ENCODE data around the gene HIRA. TPM values are rescaled to one million over a fixed set of nuclear protein-coding genes. Genes with fewer than 3 reads are reported as not detected.
A peak's percentile ranks its signal among the peaks of the same experiment; 100 is the strongest.

The HIRA gene
- total and polyA plus RNA-seq, 9 of the 15 experiments (the other 6 are each of a cell fraction or from before 2014, with no cell fraction given) = 0.96 to 132 (median 58.4) TPM

DNA sequence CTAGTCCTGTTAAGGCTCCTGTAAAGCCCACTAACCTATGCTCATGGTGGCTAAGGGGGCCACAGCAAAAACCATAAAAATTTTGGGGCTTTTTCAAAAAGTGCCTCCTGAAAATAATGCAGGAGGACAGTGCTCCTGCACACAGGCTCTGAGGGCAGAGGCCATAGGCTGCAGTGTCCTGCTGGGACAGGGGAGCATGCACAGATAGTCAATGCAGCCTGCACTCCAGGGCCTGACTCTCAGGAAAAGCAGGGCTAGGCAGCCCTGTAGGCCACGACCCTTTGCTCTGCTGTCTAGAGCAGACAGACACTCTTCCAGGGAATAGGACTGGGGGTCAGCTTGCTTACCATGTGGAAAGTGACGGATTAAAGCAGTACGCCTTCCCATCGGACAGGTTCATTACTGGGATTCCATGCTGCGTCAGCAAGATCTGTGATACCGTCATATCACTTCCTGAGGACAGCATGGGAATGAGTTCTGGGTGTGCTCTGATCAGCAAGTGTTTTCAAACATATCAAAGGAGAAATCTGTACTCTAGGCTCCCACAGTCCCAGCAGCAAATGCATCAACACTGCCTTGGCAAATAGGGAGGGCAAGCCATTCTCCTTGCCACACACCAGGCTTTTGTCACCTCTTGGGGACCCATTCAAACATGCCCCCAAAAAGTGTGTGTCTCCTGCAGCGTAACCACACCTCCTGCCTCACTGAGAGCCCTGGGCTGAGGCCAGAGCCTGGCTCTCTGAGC, 75.9 kb downstream of the HIRA start (continued):
- TF ChIP-seq, protein P1, sequence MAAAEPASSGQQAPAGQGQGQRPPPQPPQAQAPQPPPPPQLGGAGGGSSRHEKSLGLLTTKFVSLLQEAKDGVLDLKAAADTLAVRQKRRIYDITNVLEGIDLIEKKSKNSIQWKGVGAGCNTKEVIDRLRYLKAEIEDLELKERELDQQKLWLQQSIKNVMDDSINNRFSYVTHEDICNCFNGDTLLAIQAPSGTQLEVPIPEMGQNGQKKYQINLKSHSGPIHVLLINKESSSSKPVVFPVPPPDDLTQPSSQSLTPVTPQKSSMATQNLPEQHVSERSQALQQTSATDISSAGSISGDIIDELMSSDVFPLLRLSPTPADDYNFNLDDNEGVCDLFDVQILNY (CRISPR knock-in tag; IDR thresholded peaks at IDR 0.05) = peak; percentile 12; the same call in 1 of the 2 replicates
- 0 out of 2 replicates have a peak, but pooled peaks have one; percentile 36 for TF ChIP-seq IRF2 (CRISPR knock-in tag; IDR thresholded peaks at IDR 0.05)
- TF ChIP-seq, protein P2, sequence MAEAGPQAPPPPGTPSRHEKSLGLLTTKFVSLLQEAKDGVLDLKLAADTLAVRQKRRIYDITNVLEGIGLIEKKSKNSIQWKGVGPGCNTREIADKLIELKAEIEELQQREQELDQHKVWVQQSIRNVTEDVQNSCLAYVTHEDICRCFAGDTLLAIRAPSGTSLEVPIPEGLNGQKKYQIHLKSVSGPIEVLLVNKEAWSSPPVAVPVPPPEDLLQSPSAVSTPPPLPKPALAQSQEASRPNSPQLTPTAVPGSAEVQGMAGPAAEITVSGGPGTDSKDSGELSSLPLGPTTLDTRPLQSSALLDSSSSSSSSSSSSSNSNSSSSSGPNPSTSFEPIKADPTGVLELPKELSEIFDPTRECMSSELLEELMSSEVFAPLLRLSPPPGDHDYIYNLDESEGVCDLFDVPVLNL (CRISPR knock-in tag; IDR thresholded peaks at IDR 0.05; ENCODE audit: low read depth) = no peak
- no peak for TF ChIP-seq NR3C1 (CRISPR knock-in tag; IDR thresholded peaks at IDR 0.05)
- peak; percentile 58; the same call in 1 of the 2 replicates for TF ChIP-seq MAFK (IDR thresholded peaks at IDR 0.05; ENCODE audit: low read length)
- TF ChIP-seq DDX20 (tag; IDR thresholded peaks at IDR 0.05; ENCODE audit: low read depth) = no peak
- peak; percentile 14; the same call in 1 of the 2 replicates for TF ChIP-seq SUPT5H (IDR thresholded peaks at IDR 0.05)
- TF ChIP-seq, protein P3, sequence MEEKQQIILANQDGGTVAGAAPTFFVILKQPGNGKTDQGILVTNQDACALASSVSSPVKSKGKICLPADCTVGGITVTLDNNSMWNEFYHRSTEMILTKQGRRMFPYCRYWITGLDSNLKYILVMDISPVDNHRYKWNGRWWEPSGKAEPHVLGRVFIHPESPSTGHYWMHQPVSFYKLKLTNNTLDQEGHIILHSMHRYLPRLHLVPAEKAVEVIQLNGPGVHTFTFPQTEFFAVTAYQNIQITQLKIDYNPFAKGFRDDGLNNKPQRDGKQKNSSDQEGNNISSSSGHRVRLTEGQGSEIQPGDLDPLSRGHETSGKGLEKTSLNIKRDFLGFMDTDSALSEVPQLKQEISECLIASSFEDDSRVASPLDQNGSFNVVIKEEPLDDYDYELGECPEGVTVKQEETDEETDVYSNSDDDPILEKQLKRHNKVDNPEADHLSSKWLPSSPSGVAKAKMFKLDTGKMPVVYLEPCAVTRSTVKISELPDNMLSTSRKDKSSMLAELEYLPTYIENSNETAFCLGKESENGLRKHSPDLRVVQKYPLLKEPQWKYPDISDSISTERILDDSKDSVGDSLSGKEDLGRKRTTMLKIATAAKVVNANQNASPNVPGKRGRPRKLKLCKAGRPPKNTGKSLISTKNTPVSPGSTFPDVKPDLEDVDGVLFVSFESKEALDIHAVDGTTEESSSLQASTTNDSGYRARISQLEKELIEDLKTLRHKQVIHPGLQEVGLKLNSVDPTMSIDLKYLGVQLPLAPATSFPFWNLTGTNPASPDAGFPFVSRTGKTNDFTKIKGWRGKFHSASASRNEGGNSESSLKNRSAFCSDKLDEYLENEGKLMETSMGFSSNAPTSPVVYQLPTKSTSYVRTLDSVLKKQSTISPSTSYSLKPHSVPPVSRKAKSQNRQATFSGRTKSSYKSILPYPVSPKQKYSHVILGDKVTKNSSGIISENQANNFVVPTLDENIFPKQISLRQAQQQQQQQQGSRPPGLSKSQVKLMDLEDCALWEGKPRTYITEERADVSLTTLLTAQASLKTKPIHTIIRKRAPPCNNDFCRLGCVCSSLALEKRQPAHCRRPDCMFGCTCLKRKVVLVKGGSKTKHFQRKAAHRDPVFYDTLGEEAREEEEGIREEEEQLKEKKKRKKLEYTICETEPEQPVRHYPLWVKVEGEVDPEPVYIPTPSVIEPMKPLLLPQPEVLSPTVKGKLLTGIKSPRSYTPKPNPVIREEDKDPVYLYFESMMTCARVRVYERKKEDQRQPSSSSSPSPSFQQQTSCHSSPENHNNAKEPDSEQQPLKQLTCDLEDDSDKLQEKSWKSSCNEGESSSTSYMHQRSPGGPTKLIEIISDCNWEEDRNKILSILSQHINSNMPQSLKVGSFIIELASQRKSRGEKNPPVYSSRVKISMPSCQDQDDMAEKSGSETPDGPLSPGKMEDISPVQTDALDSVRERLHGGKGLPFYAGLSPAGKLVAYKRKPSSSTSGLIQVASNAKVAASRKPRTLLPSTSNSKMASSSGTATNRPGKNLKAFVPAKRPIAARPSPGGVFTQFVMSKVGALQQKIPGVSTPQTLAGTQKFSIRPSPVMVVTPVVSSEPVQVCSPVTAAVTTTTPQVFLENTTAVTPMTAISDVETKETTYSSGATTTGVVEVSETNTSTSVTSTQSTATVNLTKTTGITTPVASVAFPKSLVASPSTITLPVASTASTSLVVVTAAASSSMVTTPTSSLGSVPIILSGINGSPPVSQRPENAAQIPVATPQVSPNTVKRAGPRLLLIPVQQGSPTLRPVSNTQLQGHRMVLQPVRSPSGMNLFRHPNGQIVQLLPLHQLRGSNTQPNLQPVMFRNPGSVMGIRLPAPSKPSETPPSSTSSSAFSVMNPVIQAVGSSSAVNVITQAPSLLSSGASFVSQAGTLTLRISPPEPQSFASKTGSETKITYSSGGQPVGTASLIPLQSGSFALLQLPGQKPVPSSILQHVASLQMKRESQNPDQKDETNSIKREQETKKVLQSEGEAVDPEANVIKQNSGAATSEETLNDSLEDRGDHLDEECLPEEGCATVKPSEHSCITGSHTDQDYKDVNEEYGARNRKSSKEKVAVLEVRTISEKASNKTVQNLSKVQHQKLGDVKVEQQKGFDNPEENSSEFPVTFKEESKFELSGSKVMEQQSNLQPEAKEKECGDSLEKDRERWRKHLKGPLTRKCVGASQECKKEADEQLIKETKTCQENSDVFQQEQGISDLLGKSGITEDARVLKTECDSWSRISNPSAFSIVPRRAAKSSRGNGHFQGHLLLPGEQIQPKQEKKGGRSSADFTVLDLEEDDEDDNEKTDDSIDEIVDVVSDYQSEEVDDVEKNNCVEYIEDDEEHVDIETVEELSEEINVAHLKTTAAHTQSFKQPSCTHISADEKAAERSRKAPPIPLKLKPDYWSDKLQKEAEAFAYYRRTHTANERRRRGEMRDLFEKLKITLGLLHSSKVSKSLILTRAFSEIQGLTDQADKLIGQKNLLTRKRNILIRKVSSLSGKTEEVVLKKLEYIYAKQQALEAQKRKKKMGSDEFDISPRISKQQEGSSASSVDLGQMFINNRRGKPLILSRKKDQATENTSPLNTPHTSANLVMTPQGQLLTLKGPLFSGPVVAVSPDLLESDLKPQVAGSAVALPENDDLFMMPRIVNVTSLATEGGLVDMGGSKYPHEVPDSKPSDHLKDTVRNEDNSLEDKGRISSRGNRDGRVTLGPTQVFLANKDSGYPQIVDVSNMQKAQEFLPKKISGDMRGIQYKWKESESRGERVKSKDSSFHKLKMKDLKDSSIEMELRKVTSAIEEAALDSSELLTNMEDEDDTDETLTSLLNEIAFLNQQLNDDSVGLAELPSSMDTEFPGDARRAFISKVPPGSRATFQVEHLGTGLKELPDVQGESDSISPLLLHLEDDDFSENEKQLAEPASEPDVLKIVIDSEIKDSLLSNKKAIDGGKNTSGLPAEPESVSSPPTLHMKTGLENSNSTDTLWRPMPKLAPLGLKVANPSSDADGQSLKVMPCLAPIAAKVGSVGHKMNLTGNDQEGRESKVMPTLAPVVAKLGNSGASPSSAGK (IDR thresholded peaks at IDR 0.05) = no peak
- TF ChIP-seq NR2C2 (CRISPR knock-in tag; IDR thresholded peaks at IDR 0.05) = no peak
- no peak for TF ChIP-seq NR2C2 (tag; IDR thresholded peaks at IDR 0.05)
- no peak for TF ChIP-seq ZBTB7A (IDR thresholded peaks at IDR 0.05; ENCODE audit: borderline replicate concordance, control insufficient read depth, low read depth, low read length)
- peak; percentile 73 for TF ChIP-seq MAFG (tag; conservative IDR thresholded peaks at IDR 0.05)
- no peak for TF ChIP-seq ZNF347 (CRISPR knock-in tag; IDR thresholded peaks at IDR 0.05; ENCODE audit: low read depth)
- no peak for TF ChIP-seq HMG20A (CRISPR knock-in tag; conservative IDR thresholded peaks at IDR 0.05)
